NCI-H2081 (cell line): ENCODE data around the gene HBM.
"Not testable (repeated sequence)": the region's sequence is repeated elsewhere in the genome, so short reads cannot be mapped to it uniquely, and the experiment has no call there.

ENCODE experiments used
- DNase-seq, 2 experiments: peaks; one replicate each; lab custom pipeline; 2025; lab: John Stamatoyannopoulos, UW

Gene HBM

DNA sequence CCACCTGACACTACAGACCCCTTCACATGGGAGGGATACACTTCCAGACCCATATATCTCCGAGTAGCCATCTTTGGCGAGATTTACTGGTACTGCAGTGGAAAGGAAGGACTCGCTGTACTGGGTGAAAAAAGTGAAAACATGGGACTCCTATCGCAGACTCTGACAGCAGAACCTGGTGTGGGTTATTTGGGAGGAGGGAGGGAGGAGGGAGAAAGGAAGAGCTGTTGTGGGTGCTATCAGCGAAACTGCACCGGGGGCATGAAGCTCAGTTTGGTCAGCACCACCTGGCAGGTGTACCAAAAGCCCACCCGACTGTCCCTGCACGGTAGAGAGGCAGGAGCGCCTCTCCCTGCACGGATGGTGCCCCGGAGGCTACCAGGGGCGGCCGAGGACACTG, 19.4 kb downstream of the HBM start:
- DNase-seq, result no peak

DNA sequence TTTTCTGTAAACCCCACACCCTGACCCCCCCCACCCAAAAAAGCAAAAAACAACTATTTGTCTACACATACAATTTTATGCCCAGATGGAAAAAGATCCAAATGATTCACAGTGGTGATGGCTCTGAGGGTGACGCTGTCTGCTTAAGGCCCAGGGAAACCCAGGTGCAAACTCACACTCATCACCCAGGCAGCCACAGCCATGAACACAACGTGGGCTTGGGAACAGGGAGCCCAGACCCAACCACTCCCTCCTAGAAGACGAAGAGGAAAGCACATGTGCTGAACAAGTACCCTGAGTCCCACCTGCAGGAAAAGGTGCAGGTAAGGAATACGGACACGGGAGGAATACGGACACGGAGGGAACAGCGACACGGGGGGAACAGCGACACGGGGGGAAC, 19.9 kb downstream of the HBM start:
- no peak for DNase-seq

DNA sequence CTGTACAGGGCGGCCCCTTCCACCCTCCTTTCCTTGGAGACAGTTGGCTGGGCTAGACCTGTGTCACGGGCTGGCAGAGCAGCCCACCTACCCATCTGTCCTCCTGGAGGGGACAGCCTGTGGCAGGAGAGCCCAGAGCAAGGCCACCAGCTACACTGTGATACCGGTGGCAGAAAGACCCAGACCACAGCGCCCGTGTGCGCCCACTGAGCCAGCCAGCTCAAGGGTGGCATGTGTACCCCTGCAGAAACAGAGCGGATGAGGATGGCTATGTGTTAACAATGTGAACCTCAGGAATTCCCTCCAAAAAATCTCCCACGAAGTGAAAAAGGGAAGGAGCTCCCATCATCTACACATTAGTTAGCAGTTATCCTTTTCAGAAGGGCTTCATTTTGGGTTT, 21.6 kb downstream of the HBM start:
- no peak for DNase-seq

DNA sequence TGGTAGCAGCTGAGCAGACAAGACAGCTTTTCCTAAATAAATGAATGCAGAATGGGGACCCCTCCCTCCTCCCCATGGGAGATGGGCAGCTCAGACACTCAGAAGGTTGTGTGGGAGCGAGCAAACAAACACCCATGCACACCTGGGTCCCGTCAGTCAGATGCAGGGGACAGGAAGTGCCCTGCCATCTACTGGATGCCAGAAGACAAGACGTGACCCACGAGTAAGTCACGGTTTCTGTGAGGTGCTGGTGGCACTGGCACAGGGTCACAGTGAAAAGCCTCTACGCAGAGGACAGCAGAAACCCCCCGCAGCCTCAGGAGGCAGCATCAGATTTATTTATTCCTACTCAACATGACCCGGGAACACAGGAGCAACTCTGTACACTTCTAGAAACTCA, 22.9 kb downstream of the HBM start:
- DNase-seq, result no peak

DNA sequence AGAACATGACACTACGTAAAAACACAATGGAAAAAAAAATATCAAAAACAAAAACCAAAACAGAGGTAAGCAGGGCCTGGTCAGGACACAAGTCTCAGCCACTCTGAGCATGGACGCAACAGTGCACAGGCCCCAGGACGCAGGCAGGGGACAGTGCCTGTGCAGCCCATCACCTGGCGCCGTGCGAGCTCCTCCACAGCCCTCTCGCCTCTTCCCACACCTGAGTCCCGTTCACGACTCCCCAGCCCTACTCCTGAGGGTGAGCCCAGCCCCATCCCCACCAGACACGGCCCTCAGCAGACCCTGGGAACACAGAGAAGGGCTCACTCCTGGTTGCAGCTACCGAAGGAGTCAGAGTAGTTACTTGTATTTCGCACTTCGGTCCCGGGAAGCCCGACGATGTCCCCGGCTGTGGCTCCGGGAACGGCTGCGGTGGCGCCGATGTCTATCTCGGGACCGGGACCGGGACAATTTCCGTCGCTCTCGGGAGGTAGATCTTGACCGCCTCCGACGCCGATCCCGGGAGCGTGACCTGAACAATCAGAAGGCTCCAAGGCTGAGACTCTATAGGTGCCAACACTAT, 23.9 kb downstream of the HBM start:
- no peak for DNase-seq

DNA sequence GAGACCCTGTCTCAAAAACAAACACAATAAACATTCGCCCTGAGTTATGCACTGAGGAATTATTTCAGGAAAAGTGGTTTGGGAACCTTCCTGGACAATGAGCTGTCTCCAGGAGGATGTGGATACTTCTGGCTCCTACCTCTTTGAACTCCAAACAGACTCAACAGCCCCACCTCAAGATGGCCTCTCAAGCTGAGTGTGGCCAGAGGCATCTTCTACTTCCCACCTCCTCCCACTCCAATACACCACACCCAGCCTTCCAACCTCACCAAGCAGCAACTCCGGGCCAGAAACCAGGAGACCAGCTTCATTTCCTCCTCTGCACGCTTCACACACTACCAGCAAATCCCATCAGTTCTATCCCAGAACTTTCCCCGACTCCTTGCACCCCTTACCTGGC, 26.1 kb downstream of the HBM start:
- DNase-seq, result no peak

DNA sequence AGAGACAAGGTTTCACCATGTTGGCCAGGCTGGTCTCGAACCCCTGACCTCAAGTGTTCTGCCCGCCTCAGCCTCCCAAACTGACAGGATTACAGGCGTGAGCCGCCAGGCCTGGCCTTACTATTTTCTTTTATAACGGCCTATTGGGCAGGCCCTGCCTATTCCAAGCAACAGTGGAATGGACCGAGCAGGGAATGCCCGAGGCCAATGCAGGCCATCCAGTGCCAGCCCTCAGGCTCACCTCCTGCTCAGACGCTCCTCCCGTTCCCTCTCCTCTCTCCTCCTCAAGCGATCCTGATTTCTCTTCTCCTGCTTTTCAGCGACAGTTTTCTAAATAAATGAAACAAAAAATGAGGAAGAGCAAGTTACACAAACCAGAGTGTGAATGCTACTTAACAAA, 26.9 kb downstream of the HBM start:
- no peak for DNase-seq

DNA sequence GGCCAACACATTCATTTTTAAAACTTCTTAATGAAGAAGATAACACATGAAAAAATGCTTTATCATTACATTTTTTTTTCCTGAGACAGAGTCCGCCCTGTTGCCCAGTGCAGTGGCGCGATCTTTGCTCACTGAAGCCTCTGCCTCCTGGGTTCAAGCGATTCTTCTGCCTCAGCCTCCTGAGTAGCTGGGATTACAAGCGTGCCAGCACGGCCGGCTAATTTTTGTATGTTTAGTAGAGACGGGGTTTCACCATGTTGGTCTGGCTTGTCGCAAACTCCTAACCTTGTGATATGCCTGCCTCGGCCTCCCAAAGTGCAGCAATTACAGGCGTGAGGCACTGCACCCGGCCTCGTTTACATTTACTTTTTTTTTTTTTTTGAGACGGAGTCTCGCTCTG, 27.7 kb downstream of the HBM start:
- no peak for DNase-seq

DNA sequence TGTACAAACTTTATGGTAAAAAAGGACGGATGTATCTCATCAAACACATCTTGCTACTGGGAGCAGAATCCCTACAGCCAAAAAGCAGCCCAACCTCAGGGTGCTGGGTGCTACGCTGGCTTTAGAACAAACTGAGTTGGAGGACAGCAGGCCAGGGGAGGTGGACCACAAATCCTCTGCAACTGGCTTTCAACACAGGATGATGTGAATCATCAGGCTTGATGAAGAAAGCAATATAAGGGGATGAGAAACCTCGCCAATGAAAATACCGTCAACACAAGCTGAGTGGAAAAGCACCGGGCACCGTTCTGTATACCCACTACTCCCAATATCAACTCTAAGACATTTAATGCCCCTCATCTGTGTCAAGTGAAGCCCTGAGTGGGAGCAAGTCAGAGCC, 28.7 kb downstream of the HBM start:
- DNase-seq, result no peak

DNA sequence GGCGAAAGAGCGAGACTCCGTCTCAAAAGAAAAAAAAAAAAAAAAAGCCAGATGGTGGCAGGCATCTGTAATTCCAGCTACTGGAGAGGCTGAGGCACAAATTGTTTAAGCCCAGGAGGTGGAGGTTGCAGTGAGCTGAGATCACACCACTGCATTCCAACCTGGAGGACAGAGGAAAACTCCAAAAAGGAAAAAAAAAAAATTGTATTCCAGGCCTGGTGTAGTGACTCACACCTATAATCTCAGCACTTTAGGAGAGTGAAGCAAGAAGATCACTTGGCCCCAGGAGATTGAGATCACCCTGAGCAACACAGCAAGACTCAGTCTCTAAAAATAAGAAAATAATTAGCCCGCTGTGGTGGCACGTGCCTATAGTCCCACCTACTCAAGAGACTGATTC, 34.6 kb downstream of the HBM start:
- no peak for DNase-seq

DNA sequence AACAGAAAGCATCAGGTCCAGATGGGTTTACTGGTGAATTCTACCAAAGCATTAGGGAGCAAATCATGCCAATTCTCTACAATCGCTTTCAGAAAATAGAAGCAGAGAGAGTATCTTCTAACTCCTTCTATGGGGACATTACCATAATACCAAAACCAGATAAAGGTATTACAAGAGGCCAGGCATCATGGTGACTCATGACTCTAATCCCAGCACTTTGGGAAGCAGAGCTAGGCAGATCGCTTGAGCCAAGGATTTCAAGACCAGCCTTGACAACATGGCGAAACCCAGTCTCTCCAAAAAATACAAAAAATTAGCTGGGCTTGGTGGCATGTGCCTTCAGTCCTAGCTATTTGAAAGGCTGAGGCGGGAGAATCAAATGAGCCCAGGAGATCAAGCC, 37.5 kb downstream of the HBM start:
- DNase-seq, result no peak

DNA sequence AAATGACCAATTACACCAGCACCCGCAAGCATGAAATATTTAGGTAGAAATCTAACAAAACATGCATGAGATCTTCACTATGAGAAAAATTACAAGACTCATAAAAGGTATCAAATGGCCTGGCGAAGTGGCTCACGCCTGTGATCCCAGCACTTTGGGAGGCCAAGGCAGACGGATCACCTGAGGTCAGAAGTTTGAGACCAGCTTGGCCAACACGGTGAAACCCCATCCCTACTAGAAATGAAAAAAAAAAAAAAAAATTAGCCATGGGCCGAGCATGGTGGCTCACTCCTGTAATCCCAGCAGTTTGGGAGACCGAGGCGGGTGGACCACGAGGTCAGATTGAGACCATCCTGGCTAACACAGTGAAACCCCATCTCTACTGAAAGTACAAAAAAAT, 38.3 kb downstream of the HBM start:
- DNase-seq, result not testable (repeated sequence)

DNA sequence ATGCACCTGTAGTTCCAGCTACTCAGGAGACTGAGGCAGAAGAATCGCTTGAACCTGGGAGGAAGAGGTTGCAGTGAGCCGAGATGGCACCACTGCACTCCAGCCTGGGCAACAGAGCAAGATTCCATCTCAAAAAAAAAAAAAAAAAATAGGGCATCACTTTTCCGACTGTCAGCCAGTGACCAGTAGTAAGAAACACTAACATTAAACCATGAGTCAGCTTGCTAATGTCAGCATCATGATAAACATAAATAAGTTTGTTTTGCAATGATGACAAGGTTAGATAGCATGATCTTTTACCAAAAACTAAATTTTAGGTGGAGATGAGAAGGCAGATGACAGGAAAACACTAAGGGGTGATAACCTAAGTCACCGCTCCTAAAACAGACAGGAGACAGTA, 43.6 kb downstream of the HBM start:
- not testable (repeated sequence) for DNase-seq

DNA sequence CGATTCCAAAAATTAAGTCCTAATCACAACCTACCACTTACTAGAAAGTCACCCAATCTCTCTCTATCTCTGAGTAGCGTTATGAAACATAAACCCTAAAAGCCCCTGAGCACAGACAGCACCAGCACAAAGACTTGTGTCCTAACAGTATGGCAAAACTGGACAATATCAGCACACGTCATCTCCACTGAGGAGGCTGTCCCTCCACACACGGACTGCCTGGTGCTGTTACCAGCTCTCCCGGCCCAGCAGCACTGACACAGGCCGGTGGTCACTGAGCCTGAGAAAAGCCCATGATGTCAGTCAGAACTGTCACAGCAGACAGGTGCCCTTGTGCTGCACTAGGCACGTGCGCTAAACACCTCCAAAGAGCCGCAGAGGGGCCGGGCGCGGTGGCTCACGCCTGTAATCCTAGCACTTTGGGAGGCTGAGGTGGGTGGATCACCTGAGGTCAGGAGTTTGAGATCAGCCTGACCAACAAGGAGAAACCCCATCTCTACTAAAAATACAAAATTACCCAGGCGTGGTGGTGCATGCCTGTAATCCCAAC, 45.9 kb downstream of the HBM start:
- not testable (repeated sequence) for DNase-seq

DNA sequence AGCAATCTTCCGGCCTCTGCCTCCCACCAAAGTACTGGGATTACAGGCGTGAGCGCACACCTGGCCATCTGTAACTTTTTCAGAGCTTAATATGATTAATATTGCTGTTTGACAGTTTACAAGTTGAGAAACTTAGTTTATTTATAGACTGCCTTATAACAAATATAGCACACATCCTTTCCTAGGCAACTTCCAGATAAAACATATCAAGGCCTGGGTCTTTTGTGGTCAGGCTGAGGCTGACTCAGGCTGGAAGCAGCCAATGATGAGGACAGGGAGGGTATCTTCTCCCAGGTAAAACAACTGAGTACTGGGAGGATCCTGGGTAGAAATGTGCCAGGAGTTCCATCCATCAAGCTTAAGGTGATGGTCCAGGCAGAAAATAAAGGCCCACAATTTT, 47.2 kb downstream of the HBM start:
- no peak for DNase-seq
